Neuronal stem cell (in vitro differentiated cells): ENCODE data around the gene CFTR.

Source experiments
- DNase-seq: peaks from one replicate; pipeline ENCODE4 v3.0.0-alpha.2; 2013; ENCODE audit warnings: low spot score
- H2AFZ ChIP-seq: one replicate; pipeline ENCODE4 v1.6.1; 2013; ENCODE audit warnings: mild to moderate bottlenecking, low read length, inconsistent platforms
- H2AK5ac ChIP-seq: 2 replicates; pipeline ENCODE4 v1.6.1; 2013; ENCODE audit warnings: low read depth, mild to moderate bottlenecking, inconsistent platforms, low read length, moderate library complexity, mixed read lengths
- H2BK120ac ChIP-seq: 2 replicates; pipeline ENCODE4 v1.6.1; 2013; ENCODE audit warnings: low read depth, mild to moderate bottlenecking, inconsistent platforms, low read length, moderate library complexity, mixed read lengths
- H2BK12ac ChIP-seq: one replicate; pipeline ENCODE4 v1.6.1; 2013; ENCODE audit warnings: low read length, inconsistent platforms
- H2BK15ac ChIP-seq: 2 replicates; pipeline ENCODE4 v1.6.1; 2013; ENCODE audit warnings: mild to moderate bottlenecking, low read length, inconsistent platforms, mixed read lengths
- H2BK5ac ChIP-seq: one replicate; pipeline ENCODE4 v1.6.1; 2013; ENCODE audit warnings: inconsistent platforms, mild to moderate bottlenecking, low read length, moderate library complexity
- H3K14ac ChIP-seq: one replicate; pipeline ENCODE4 v1.6.1; 2013; ENCODE audit warnings: low read length, inconsistent platforms
- H3K18ac ChIP-seq: 2 replicates; pipeline ENCODE4 v1.6.1; 2013; ENCODE audit warnings: low read length, inconsistent platforms
- H3K23ac ChIP-seq: 2 replicates; pipeline ENCODE4 v1.6.1; 2013; ENCODE audit warnings: low read depth, mild to moderate bottlenecking, mixed read lengths, low read length, inconsistent platforms; ENCODE audit not compliant: poor library complexity
- H3K27ac ChIP-seq: replicated peaks from 3 replicates; pipeline ENCODE4 v1.5.1; 2013; ENCODE audit warnings: low read length, inconsistent platforms
- H3K27me3 ChIP-seq, 3 experiments: 2 replicates each; pipeline ENCODE4 v1.6.1; 2013; ENCODE audit warnings: low read length in 3 of 3, mild to moderate bottlenecking in 2 of 3, inconsistent platforms in 1 of 3, low read depth in 1 of 3, mixed read lengths in 1 of 3, moderate library complexity in 1 of 3; ENCODE audit not compliant: control insufficient read depth in 3 of 3, insufficient read depth in 3 of 3
- H3K36me3 ChIP-seq, 2 donors: replicated peaks in 1 of 2; 2 replicates each; pipeline ENCODE4 v1.6.1; 2013; ENCODE audit warnings: low read length in 2 of 2; ENCODE audit not compliant: control insufficient read depth in 2 of 2, insufficient read depth in 2 of 2
- H3K4ac ChIP-seq: 2 replicates; pipeline ENCODE4 v1.6.1; 2013; ENCODE audit warnings: inconsistent platforms, mild to moderate bottlenecking, low read length, moderate library complexity
- H3K4me1 ChIP-seq, 2 donors: 1 replicate in 1 of 2; 2 replicates in 1 of 2; pipeline ENCODE4 v1.6.1; 2013; ENCODE audit warnings: low read length in 2 of 2, low read depth in 1 of 2; ENCODE audit not compliant: control insufficient read depth in 2 of 2, insufficient read depth in 1 of 2
- H3K4me2 ChIP-seq: one replicate; pipeline ENCODE4 v1.6.1; 2013; ENCODE audit warnings: mild to moderate bottlenecking, low read length, inconsistent platforms; ENCODE audit not compliant: insufficient read depth, poor library complexity, severe bottlenecking
- H3K4me3 ChIP-seq, 2 donors: 2 replicates each; pipeline ENCODE4 v1.5.1; 2013; ENCODE audit warnings: low read length in 2 of 2, mild to moderate bottlenecking in 2 of 2, inconsistent platforms in 1 of 2, moderate library complexity in 1 of 2
- H3K79me1 ChIP-seq: one replicate; pipeline ENCODE4 v1.6.1; 2013; ENCODE audit warnings: low read depth, mild to moderate bottlenecking, inconsistent platforms, low read length, moderate library complexity
- H3K9ac ChIP-seq: one replicate; pipeline ENCODE4 v1.6.1; 2013; ENCODE audit warnings: mild to moderate bottlenecking, low read depth, low read length, inconsistent platforms; ENCODE audit not compliant: poor library complexity
- H3K9me3 ChIP-seq, 2 donors: replicated peaks in 1 of 2; 2 replicates each; pipeline versions ENCODE3 to v1.6.1; 2013; ENCODE audit warnings: low read length in 2 of 2, mild to moderate bottlenecking in 2 of 2, inconsistent platforms in 1 of 2, low read depth in 1 of 2, mixed read lengths in 1 of 2, moderate library complexity in 1 of 2; ENCODE audit not compliant: control insufficient read depth in 2 of 2, insufficient read depth in 1 of 2
- H4K8ac ChIP-seq: one replicate; pipeline ENCODE4 v1.6.1; 2013; ENCODE audit warnings: low read depth, mild to moderate bottlenecking, inconsistent platforms, low read length, moderate library complexity
- H4K91ac ChIP-seq: one replicate; pipeline ENCODE4 v1.6.1; 2013; ENCODE audit warnings: low read length, low read depth, mild to moderate bottlenecking, inconsistent platforms; ENCODE audit not compliant: poor library complexity
- WGBS, 2 donors: extraction: QIAGEN DNeasy Blood & Tissue Kit; methylation state at CpG; one replicate each; pipeline ENCODE4 v1.1.7; 2013; ENCODE audit warnings: missing lambda C conversion rate in 2 of 2, mixed read lengths in 1 of 2; ENCODE audit not compliant: insufficient read length in 2 of 2, insufficient replicate concordance in 1 of 2; ENCODE audit errors: extremely low coverage in 2 of 2; 5-methylcytosine and 5-hydroxymethylcytosine counted together

The CFTR gene

GRCh38 chr7:117683430-117684175 is 203.8 kb downstream of the CFTR start:
- Histone ChIP-seq H3K79me1 (no peaks in the 10 kb centered on the region), H2AFZ (no peak overlapping the region), H2AK5ac (no peak overlapping the region), H4K91ac (no peak overlapping the region), H3K23ac (no peak overlapping the region), H3K27ac (no peak overlapping the region), H4K8ac (no peak overlapping the region), H3K4me2 (no peak overlapping the region), H2BK5ac (no peak overlapping the region), H2BK15ac (no peak overlapping the region), H3K18ac (no peak overlapping the region), H3K27me3 (no peaks in the 10 kb centered on the region), H2BK12ac (no peak overlapping the region), H2BK120ac (no peak overlapping the region), H3K4me1 (peaks cover 5 to 12% of the 10 kb centered on the region in 2 donors), H3K9ac (no peak overlapping the region), H3K9me3 (no peaks in the 10 kb centered on the region), H3K36me3 (no peaks in the 10 kb centered on the region), H3K14ac (no peak overlapping the region), H3K4ac (no peak overlapping the region), H3K4me3 (no peak overlapping the region)
- no peak for DNase-seq
- no CpG with 5 or more reads among the region's 8 CpGs for WGBS, 2 donors

GRCh38 chr7:117685795-117686194 is 206.0 kb downstream of the CFTR start:
- Histone ChIP-seq H4K91ac (no peak overlapping the region), H3K4me2 (no peak overlapping the region), H3K4me3 (no peak overlapping the region), H2AK5ac (no peak overlapping the region), H3K18ac (no peak overlapping the region), H3K9ac (no peak overlapping the region), H2BK12ac (no peak overlapping the region), H3K23ac (no peak overlapping the region), H3K36me3 (no peaks in the 10 kb centered on the region), H3K14ac (no peak overlapping the region), H4K8ac (no peak overlapping the region), H2BK15ac (no peak overlapping the region), H3K27me3 (no peaks in the 10 kb centered on the region), H2BK120ac (no peak overlapping the region), H3K79me1 (no peaks in the 10 kb centered on the region), H3K27ac (no peak overlapping the region), H3K4ac (no peak overlapping the region), H2AFZ (peak overlapping the region; percentile 23), H3K9me3 (no peaks in the 10 kb centered on the region), H3K4me1 (peaks cover 5 to 12% of the 10 kb centered on the region in 2 donors), H2BK5ac (no peak overlapping the region)
- no peak for DNase-seq

GRCh38 chr7:117686311-117686935 is 206.6 kb downstream of the CFTR start:
- peaks cover 5 to 12% of the 10 kb centered on the region in 2 donors for H3K4me1 ChIP-seq
- H2BK5ac ChIP-seq: no peak overlapping the region
- no peak overlapping the region for H2BK120ac ChIP-seq
- DNase-seq: no peak
- H2AK5ac ChIP-seq: no peak overlapping the region
- no peaks in the 10 kb centered on the region for H3K27me3 ChIP-seq
- H3K4me3 ChIP-seq: no peak overlapping the region
- H3K27ac ChIP-seq: no peak overlapping the region
- no peaks in the 10 kb centered on the region for H3K9me3 ChIP-seq
- no peak overlapping the region for H3K23ac ChIP-seq
- H3K4me2 ChIP-seq: no peak overlapping the region
- no peak overlapping the region for H2AFZ ChIP-seq
- H3K4ac ChIP-seq: no peak overlapping the region
- H4K8ac ChIP-seq: no peak overlapping the region
- H3K18ac ChIP-seq: no peak overlapping the region
- H3K36me3 ChIP-seq: no peaks in the 10 kb centered on the region
- H3K9ac ChIP-seq: no peak overlapping the region
- H3K14ac ChIP-seq: no peak overlapping the region
- no peak overlapping the region for H2BK12ac ChIP-seq
- no peak overlapping the region for H2BK15ac ChIP-seq
- H3K79me1 ChIP-seq: no peaks in the 10 kb centered on the region
- no peak overlapping the region for H4K91ac ChIP-seq

DNA sequence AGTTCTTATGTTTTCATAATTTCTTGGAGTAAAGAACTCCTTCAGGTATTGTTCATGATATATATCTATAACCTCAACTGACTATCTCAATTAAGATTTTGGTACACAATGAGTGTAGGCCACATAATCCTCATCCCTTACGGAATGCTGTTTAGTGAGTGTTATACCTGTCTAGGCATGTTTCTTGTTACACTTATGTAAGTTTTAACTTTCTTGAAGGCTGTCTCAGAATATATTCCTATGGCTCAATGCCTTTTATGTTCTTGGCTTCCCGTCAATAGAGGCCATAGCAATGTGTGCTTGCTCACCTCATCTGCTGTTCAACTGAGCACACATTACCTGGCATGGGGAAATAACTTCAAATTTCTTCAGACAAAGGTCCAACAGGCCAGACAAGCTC is 208.3 kb downstream of the CFTR start:
- Histone ChIP-seq H4K8ac (no peak overlapping the region), H3K36me3 (no peaks in the 10 kb centered on the region), H2BK5ac (no peak overlapping the region), H3K23ac (no peak overlapping the region), H3K9me3 (no peaks in the 10 kb centered on the region), H2AFZ (no peak overlapping the region), H2BK12ac (no peak overlapping the region), H2BK15ac (no peak overlapping the region), H3K27me3 (no peaks in the 10 kb centered on the region), H3K4me3 (no peak overlapping the region), H3K4ac (no peak overlapping the region), H3K4me2 (no peak overlapping the region), H3K79me1 (no peaks in the 10 kb centered on the region), H2AK5ac (no peak overlapping the region), H3K9ac (no peak overlapping the region), H3K4me1 (peaks cover 4 to 11% of the 10 kb centered on the region in 2 donors), H4K91ac (no peak overlapping the region), H2BK120ac (no peak overlapping the region), H3K27ac (no peak overlapping the region), H3K18ac (no peak overlapping the region), H3K14ac (no peak overlapping the region)
- WGBS, 2 donors: no CpG with 5 or more reads among the region's 2 CpGs
- DNase-seq: no peak
